NCI-H187 treated with DMSO at 0.1 percent for 48 hours (cell line): Measurements from ENCODE around the gene ZNF304.

Experiments used
- DNase-seq: peaks from one replicate; lab custom pipeline; 2025; lab: John Stamatoyannopoulos, UW

Gene ZNF304

GRCh38 chr19:57350877-57351805, at the start of gene ZNF304:
Gene ZNF304 (plus strand): TSS chr19:57351271. CDS start chr19:57351665, 394 bp downstream.
- DNase-seq, result peak; percentile 89

- DNase-seq, result no peak
Measured at GRCh38 chr19:57302020-57302465, 49.0 kb upstream of the ZNF304 start.

GRCh38 chr19:57302727-57303401, 48.2 kb upstream of the ZNF304 start:
- no peak for DNase-seq

GRCh38 chr19:57305056-57305455, 46.0 kb upstream of the ZNF304 start:
- no peak for DNase-seq

- DNase-seq, result no peak
Measured at GRCh38 chr19:57308514-57308913, 42.6 kb upstream of the ZNF304 start.

GRCh38 chr19:57310792-57311191, 40.3 kb upstream of the ZNF304 start:
- DNase-seq, result no peak

- no peak for DNase-seq
Measured at GRCh38 chr19:57314146-57314545, 36.9 kb upstream of the ZNF304 start.

- DNase-seq, result no peak
Measured at GRCh38 chr19:57317503-57317902, 33.6 kb upstream of the ZNF304 start.

- DNase-seq, result no peak
Measured at GRCh38 chr19:57319869-57320179, 31.2 kb upstream of the ZNF304 start.

GRCh38 chr19:57320180-57321084, 30.6 kb upstream of the ZNF304 start, which contains the start of gene ZNF543:
Gene ZNF543 (plus strand): TSS chr19:57320472. CDS start chr19:57320854, 382 bp downstream.
- DNase-seq, result peak; percentile 67

- no peak for DNase-seq
Measured at GRCh38 chr19:57321116-57321515, 30.0 kb upstream of the ZNF304 start.

GRCh38 chr19:57321751-57322150, 29.3 kb upstream of the ZNF304 start:
- DNase-seq, result no peak

GRCh38 chr19:57324992-57325391, 26.1 kb upstream of the ZNF304 start:
- DNase-seq, result no peak

- no peak for DNase-seq
Measured at GRCh38 chr19:57327993-57328392, 23.1 kb upstream of the ZNF304 start.

GRCh38 chr19:57334191-57334590, 16.9 kb upstream of the ZNF304 start:
- no peak for DNase-seq

- DNase-seq, result no peak
Measured at GRCh38 chr19:57338877-57339276, 12.2 kb upstream of the ZNF304 start.

GRCh38 chr19:57342582-57342981, 8.5 kb upstream of the ZNF304 start:
- DNase-seq, result no peak

- DNase-seq, result no peak
Measured at GRCh38 chr19:57348136-57348535, 2.9 kb upstream of the ZNF304 start.

- no peak for DNase-seq
Measured at GRCh38 chr19:57351867-57352266, 796 bp downstream of the ZNF304 start.

GRCh38 chr19:57355916-57356315, 4.8 kb downstream of the ZNF304 start:
- DNase-seq, result no peak

GRCh38 chr19:57357406-57357805, 6.3 kb downstream of the ZNF304 start:
- DNase-seq, result no peak

- DNase-seq, result no peak
Measured at GRCh38 chr19:57359300-57359699, 8.2 kb downstream of the ZNF304 start.
